Measurements from ENCODE around the gene LDOC1.

GRCh38 chrX:141214196-141214595 lies 37.3 kb upstream of the LDOC1 start:
- no peak for TF ChIP-seq POLR2A (IDR thresholded peaks at IDR 0.05)
- no peak for TF ChIP-seq CTCF (IDR thresholded peaks at IDR 0.05)
